ENCODE results near the gene BTN1A1. TPM values are rescaled to one million over a fixed set of nuclear protein-coding genes. Genes with fewer than 3 reads are reported as not detected.

BTN1A1 gene
- total and polyA plus RNA-seq, 9 of the 15 experiments (the other 6 are each of a cell fraction or from before 2014, with no cell fraction given) = 0.01 to 0.15 (median 0.06) TPM; not detected in 4

GRCh38 chr6:26473758-26474438 is 26.2 kb upstream of the BTN1A1 start (continued):
- TF ChIP-seq POLR3G (IDR thresholded peaks at IDR 0.05; ENCODE audit: extremely low read depth, insufficient read length, insufficient replicate concordance) (no peak), EGR1 (conservative IDR thresholded peaks at IDR 0.05) (no peak), CAMTA2 (CRISPR knock-in tag; conservative IDR thresholded peaks at IDR 0.05) (no peak), FOXJ2 (tag; IDR thresholded peaks at IDR 0.05) (peak; percentile 76), ZNF696 (CRISPR knock-in tag; conservative IDR thresholded peaks at IDR 0.05) (no peak), ZNF778 (CRISPR knock-in tag; IDR thresholded peaks at IDR 0.05) (no peak), ARNT (IDR thresholded peaks at IDR 0.05) (peak in 1 of 2 experiments; percentile 37; a peak in 1 of 4 replicates), IRF9 (tag; IDR thresholded peaks at IDR 0.05) (no peak), GTF2B (IDR thresholded peaks at IDR 0.05; ENCODE audit: extremely low read depth, insufficient read length) (no peak), ZNF280B (CRISPR knock-in tag; IDR thresholded peaks at IDR 0.05) (no peak), ZNF12 (CRISPR knock-in tag; IDR thresholded peaks at IDR 0.05) (no peak), FOXK1 (CRISPR knock-in tag; IDR thresholded peaks at IDR 0.05; ENCODE audit: borderline replicate concordance) (no peak), NFE2L1 (tag; IDR thresholded peaks at IDR 0.05; ENCODE audit: borderline replicate concordance, low read depth) (no peak), NFYB (IDR thresholded peaks at IDR 0.05; ENCODE audit: extremely low read depth, insufficient read length) (peak; percentile 12), GTF2F1 (IDR thresholded peaks at IDR 0.05; ENCODE audit: low read depth, low read length) (peak; percentile 96; the same call in 1 of the 2 replicates), POLR2A (conservative IDR thresholded peaks at IDR 0.05) (peak; percentile 64), ZNF232 (CRISPR knock-in tag; IDR thresholded peaks at IDR 0.05) (no peak), JUND (IDR thresholded peaks at IDR 0.05; ENCODE audit: borderline replicate concordance, low read depth, low read length) (no peak), JUND (tag; IDR thresholded peaks at IDR 0.05; ENCODE audit: borderline replicate concordance, low read depth, low read length) (peak; percentile 23; the same call in 1 of the 3 replicates), IRF1 (CRISPR knock-in tag; IDR thresholded peaks at IDR 0.05; ENCODE audit: borderline replicate concordance) (no peak), HBP1 (CRISPR knock-in tag; IDR thresholded peaks at IDR 0.05) (no peak), MBD2 (IDR thresholded peaks at IDR 0.05; ENCODE audit: borderline replicate concordance, low read depth) (peak; percentile 51; the same call in 1 of the 2 replicates), TEAD1 (CRISPR knock-in tag; IDR thresholded peaks at IDR 0.05) (no peak), RHOXF2B (CRISPR knock-in tag; conservative IDR thresholded peaks at IDR 0.05) (no peak)
